Breast epithelium (tissue), 3 donors: ENCODE data around the gene EFEMP1.

Experiments used
- CTCF ChIP-seq, 3 donors: fragments of 450-650 bp; IDR thresholded peaks; one replicate each; pipeline ENCODE4 v1.5.1; 2016 to 2017; ENCODE audit warnings: antibody characterized with exemption in 3 of 3, mild to moderate bottlenecking in 3 of 3, moderate library complexity in 3 of 3
- POLR2A ChIP-seq: fragments of 450-650 bp; IDR thresholded peaks from one replicate; pipeline ENCODE4 v1.6.1; 2016; ENCODE audit warnings: antibody characterized with exemption, mild to moderate bottlenecking, moderate library complexity
- POLR2AphosphoS5 ChIP-seq, 3 donors: sonication (generic); formaldehyde crosslinking; IDR thresholded peaks; one replicate each; pipeline ENCODE4 v1.6.1; 2017; ENCODE audit warnings: antibody characterized with exemption in 3 of 3

GRCh38 chr2:55837073-55837472, 86.5 kb downstream of the EFEMP1 start:
- TF ChIP-seq POLR2A = no peak
- no peak for TF ChIP-seq CTCF (IDR thresholded peaks at IDR 0.05)
- no peak for TF ChIP-seq POLR2AphosphoS5 (IDR thresholded peaks at IDR 0.05)
